GM19239 (cell line): Measurements from ENCODE around the gene ANKMY1.

ENCODE experiments used
- DNase-seq: peaks from one replicate; pipeline ENCODE4 v3.0.0; 2011; ENCODE audit warnings: low spot score; ENCODE audit not compliant: insufficient read length
- FAIRE-seq: peaks from 2 replicates; lab custom pipeline; 2011; peaks lifted over from hg19 to GRCh38; lab: Jason Lieb, UNC

The ANKMY1 gene

GRCh38 chr2:240579771-240580614 is 22.2 kb upstream of the ANKMY1 start:
- FAIRE-seq (peak; percentile 71), DNase-seq (no peak)

GRCh38 chr2:240579071-240579762 is 21.4 kb upstream of the ANKMY1 start:
- FAIRE-seq: no peak
- DNase-seq: no peak

GRCh38 chr2:240578488-240578887 is 20.7 kb upstream of the ANKMY1 start:
- FAIRE-seq: no peak
- no peak for DNase-seq

GRCh38 chr2:240578110-240578450 is 20.3 kb upstream of the ANKMY1 start:
- DNase-seq (no peak), FAIRE-seq (no peak)

GRCh38 chr2:240577281-240578109 is 19.7 kb upstream of the ANKMY1 start:
- DNase-seq: no peak
- no peak for FAIRE-seq

- FAIRE-seq: no peak
- no peak for DNase-seq
These were observed 18.8 kb upstream of the ANKMY1 start for GRCh38 chr2:240576436-240577205.

GRCh38 chr2:240576036-240576435 is 18.2 kb upstream of the ANKMY1 start:
- FAIRE-seq (no peak), DNase-seq (no peak)

GRCh38 chr2:240575101-240575965 is 17.5 kb upstream of the ANKMY1 start:
- FAIRE-seq: no peak

GRCh38 chr2:240574386-240575100 is 16.8 kb upstream of the ANKMY1 start:
- DNase-seq: no peak
- FAIRE-seq: no peak

More at GRCh38 chr2:240575101-240575965, 17.5 kb upstream of the ANKMY1 start:
- DNase-seq: no peak

GRCh38 chr2:240573516-240574385 is 16.0 kb upstream of the ANKMY1 start:
- DNase-seq (no peak), FAIRE-seq (no peak)

- no peak for DNase-seq
- no peak for FAIRE-seq
These were observed 15.3 kb upstream of the ANKMY1 start for GRCh38 chr2:240573071-240573515.

- no peak for DNase-seq
- FAIRE-seq: no peak
These were observed 14.6 kb upstream of the ANKMY1 start for GRCh38 chr2:240572141-240573031.

GRCh38 chr2:240571314-240571973 is 13.7 kb upstream of the ANKMY1 start:
- FAIRE-seq: no peak
- DNase-seq: no peak

- DNase-seq (no peak), FAIRE-seq (no peak)
These were observed 12.9 kb upstream of the ANKMY1 start for GRCh38 chr2:240570531-240571313.

GRCh38 chr2:240569998-240570530 is 12.3 kb upstream of the ANKMY1 start:
- DNase-seq (no peak), FAIRE-seq (no peak)
